Endothelial cell (in vitro differentiated cells): ENCODE data around the gene OGFOD2. TPM values are rescaled to one million over a fixed set of nuclear protein-coding genes. Genes with fewer than 3 reads are reported as not detected.

ENCODE experiments used
- DNase-seq: peaks from one replicate; pipeline ENCODE4 v3.0.0; 2021; ENCODE audit warnings: low spot score
- H3K27ac Mint-ChIP-seq: one replicate; pipeline ENCODE4 v1.8.0; 2021; ENCODE audit warnings: mixed read lengths, inconsistent platforms; ENCODE audit not compliant: unreplicated experiment
- H3K27me3 Mint-ChIP-seq: one replicate; pipeline ENCODE4 v1.8.0; 2021; ENCODE audit warnings: mild to moderate bottlenecking, moderate library complexity, mixed read lengths, inconsistent platforms; ENCODE audit not compliant: unreplicated experiment
- H3K36me3 Mint-ChIP-seq: one replicate; pipeline ENCODE4 v1.8.0; 2021; ENCODE audit warnings: mild to moderate bottlenecking, low read depth, mixed read lengths, inconsistent platforms; ENCODE audit not compliant: unreplicated experiment
- H3K4me1 Mint-ChIP-seq: one replicate; pipeline ENCODE4 v1.8.0; 2021; ENCODE audit warnings: mild to moderate bottlenecking, mixed read lengths, inconsistent platforms; ENCODE audit not compliant: unreplicated experiment
- H3K4me3 Mint-ChIP-seq: one replicate; pipeline ENCODE4 v1.8.0; 2021; ENCODE audit warnings: mild to moderate bottlenecking, mixed read lengths, inconsistent platforms; ENCODE audit not compliant: unreplicated experiment
- H3K9me3 Mint-ChIP-seq: one replicate; pipeline ENCODE4 v1.8.0; 2021; ENCODE audit warnings: mixed read lengths, inconsistent platforms; ENCODE audit not compliant: unreplicated experiment
- CTCF ChIP-seq: fragments of 200-600 bp; sonication (generic); IDR thresholded peaks from one replicate; pipeline ENCODE4 v1.5.0; 2021; ENCODE audit warnings: antibody characterized with exemption; ENCODE audit not compliant: unreplicated experiment
- total RNA-seq: library from RNA; stranded (reverse); fragmentation: NEBNext Ultra II Directional; extraction: Animal tissue kit (Norgen Biotek cat#: 25700); gene quantifications from one replicate; pipeline ENCODE4 v1.2.1, GENCODE V29; 2021; ENCODE audit not compliant: unreplicated experiment

OGFOD2 gene
- total RNA-seq, 1 donor from 2014 or later, result 10.4 TPM

GRCh38 chr12:122999986-123000420 is 25.0 kb downstream of the OGFOD2 start:
- Mint-ChIP-seq H3K27me3 (no peaks in the 10 kb centered on the region), H3K9me3 (no peaks in the 10 kb centered on the region), H3K4me3 (no peak overlapping the region), H3K27ac (no peak overlapping the region), H3K36me3 (peaks cover 6% of the 10 kb centered on the region), H3K4me1 (no peaks in the 10 kb centered on the region)
- no peak for TF ChIP-seq CTCF
- DNase-seq, result no peak

- H3K27ac Mint-ChIP-seq, result no peak overlapping the region
Observed at GRCh38 chr12:123000578-123000977, 25.5 kb downstream of the OGFOD2 start.

GRCh38 chr12:123001464-123001863 is 26.4 kb downstream of the OGFOD2 start:
- no peak overlapping the region for H3K27ac Mint-ChIP-seq
- H3K36me3 Mint-ChIP-seq, result peaks cover 6% of the 10 kb centered on the region
- H3K4me3 Mint-ChIP-seq, result no peak overlapping the region
- no peak for DNase-seq
- no peaks in the 10 kb centered on the region for H3K9me3 Mint-ChIP-seq
- H3K4me1 Mint-ChIP-seq, result no peaks in the 10 kb centered on the region
- no peak for TF ChIP-seq CTCF
- no peaks in the 10 kb centered on the region for H3K27me3 Mint-ChIP-seq

More at GRCh38 chr12:123000578-123000977, 25.5 kb downstream of the OGFOD2 start:
- H3K36me3 Mint-ChIP-seq, result peaks cover 6% of the 10 kb centered on the region
- no peaks in the 10 kb centered on the region for H3K27me3 Mint-ChIP-seq
- H3K4me3 Mint-ChIP-seq, result no peak overlapping the region
- H3K9me3 Mint-ChIP-seq, result no peaks in the 10 kb centered on the region
- no peak for DNase-seq
- H3K4me1 Mint-ChIP-seq, result no peaks in the 10 kb centered on the region
- no peak for TF ChIP-seq CTCF

- no peak for DNase-seq
- Mint-ChIP-seq H3K4me3 (no peak overlapping the region), H3K9me3 (no peaks in the 10 kb centered on the region), H3K27me3 (no peaks in the 10 kb centered on the region), H3K36me3 (peaks cover 6% of the 10 kb centered on the region), H3K4me1 (no peaks in the 10 kb centered on the region), H3K27ac (peak overlapping the region; percentile 5)
- no peak for TF ChIP-seq CTCF
Observed at GRCh38 chr12:123003257-123003656, 28.2 kb downstream of the OGFOD2 start.

- Mint-ChIP-seq H3K36me3 (peaks cover 11% of the 10 kb centered on the region), H3K27ac (no peak overlapping the region), H3K4me3 (no peak overlapping the region), H3K4me1 (no peaks in the 10 kb centered on the region), H3K27me3 (no peaks in the 10 kb centered on the region), H3K9me3 (no peaks in the 10 kb centered on the region)
- no peak for TF ChIP-seq CTCF
- no peak for DNase-seq
Observed at GRCh38 chr12:123004287-123004686, 29.2 kb downstream of the OGFOD2 start.
